GM10248 (cell line): ENCODE measurements around the gene PITX2.

Experiments
- CTCF ChIA-PET: fragments of 300-600 bp; sonication (Branson Sonifier 250); formaldehyde crosslinking; extraction: SDS; loops from one replicate; lab custom pipeline; 2021; ENCODE audit warnings: antibody characterized with exemption; lab: Yijun Ruan, JAX
- POLR2A ChIA-PET: fragments of 350-650 bp; sonication (Branson Sonifier 250); formaldehyde crosslinking; extraction: SDS; loops from one replicate; lab custom pipeline; 2020; ENCODE audit warnings: antibody characterized with exemption; lab: Yijun Ruan, JAX
- DNase-seq: peaks from one replicate; pipeline ENCODE4 v3.0.0; 2012; ENCODE audit errors: extremely low spot score
- TF ChIP-seq, protein P1 (sequence below): IDR thresholded peaks from 2 replicates; pipeline ENCODE4 v1.5.1; 2012; ENCODE audit warnings: mild to moderate bottlenecking, low read depth; ENCODE audit errors: extremely low read depth, missing control alignments, control extremely low read depth

PITX2 gene

DNA sequence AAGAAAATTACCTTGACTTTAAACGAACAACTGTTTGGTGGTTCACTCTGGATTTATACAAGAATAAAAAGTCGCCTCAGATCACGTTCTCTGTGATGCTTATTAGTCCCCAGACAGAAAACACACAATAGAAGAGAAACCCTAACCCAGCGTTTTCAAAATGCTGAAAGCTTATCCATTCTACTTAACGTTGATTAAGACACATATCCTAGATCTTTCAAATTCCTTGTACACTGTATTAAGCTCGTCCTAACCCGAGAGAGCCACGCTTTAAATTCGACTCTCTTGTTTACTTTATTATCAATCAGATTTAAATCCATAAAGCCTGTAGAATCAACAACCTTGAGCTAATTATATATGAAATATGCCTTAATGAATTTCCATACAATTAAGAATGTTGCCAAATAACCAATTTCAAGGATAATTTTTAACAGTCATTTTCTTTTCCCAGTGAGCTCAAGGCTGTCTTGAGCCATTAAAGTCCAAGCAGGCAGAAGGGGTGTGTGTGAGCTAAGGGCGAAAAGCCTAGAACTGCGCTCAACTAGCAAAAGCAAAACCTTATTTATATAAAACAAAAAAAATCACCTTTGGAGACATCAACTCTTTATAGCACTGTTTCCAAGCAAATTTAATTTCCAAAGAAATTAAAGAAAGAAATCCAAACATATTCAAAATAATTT is 981 bp upstream of the PITX2 start:
- ChIA-PET POLR2A (no interaction called here), CTCF (interaction anchor here (0.9 to 1.5 kb wide), 4 partner anchors 8 to 16 kb away, joined by 3 to 6 read pairs (median 4); no protein-coding TSS in a partner anchor)
- TF ChIP-seq, protein P1, sequence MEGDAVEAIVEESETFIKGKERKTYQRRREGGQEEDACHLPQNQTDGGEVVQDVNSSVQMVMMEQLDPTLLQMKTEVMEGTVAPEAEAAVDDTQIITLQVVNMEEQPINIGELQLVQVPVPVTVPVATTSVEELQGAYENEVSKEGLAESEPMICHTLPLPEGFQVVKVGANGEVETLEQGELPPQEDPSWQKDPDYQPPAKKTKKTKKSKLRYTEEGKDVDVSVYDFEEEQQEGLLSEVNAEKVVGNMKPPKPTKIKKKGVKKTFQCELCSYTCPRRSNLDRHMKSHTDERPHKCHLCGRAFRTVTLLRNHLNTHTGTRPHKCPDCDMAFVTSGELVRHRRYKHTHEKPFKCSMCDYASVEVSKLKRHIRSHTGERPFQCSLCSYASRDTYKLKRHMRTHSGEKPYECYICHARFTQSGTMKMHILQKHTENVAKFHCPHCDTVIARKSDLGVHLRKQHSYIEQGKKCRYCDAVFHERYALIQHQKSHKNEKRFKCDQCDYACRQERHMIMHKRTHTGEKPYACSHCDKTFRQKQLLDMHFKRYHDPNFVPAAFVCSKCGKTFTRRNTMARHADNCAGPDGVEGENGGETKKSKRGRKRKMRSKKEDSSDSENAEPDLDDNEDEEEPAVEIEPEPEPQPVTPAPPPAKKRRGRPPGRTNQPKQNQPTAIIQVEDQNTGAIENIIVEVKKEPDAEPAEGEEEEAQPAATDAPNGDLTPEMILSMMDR = no peak

DNA sequence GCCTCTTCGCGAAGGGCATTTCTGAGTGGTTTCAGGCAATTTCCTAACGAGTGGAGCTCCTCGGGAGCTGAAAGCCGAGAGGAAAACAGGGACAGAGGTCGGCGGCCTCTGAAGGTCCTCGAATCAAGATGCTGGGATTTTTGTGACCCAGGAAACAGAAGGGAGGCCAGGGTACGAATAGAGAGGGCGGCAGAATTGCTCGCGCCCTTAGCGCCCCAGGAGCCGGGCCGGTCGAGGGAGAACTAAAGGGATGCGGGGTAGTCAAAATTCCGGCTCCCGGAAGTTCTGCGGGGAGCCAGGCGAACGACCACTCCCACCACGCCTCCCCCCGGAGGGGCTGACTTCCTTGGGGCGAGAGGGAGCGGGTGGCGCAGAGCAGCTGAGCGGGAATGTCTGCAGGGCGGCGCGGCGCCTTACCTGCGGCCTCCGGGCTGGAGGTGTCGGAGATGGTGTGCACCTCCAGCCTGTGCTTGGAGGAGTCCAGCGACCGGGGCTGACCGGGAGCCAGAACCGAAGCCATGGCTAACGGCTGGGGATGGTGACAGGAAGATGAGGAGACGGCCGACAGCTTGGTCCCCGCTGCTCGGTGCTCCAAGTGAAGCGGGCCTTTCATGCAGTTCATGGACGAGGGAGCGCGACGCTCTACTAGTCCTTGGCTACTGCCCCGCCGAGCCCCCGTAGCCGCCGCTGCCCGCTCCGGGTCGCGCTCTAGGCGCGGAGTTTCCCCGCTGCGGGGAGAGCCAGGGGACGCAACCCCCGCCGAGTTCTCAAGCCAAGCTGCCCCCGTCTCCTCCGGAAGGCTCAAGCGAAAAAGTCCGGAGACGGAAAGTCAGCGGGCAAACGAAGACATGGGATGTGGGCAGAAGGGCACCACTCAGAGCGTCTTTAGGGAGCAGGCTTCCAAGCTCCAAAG is 782 bp downstream of the PITX2 start:
- ChIA-PET CTCF (no interaction called here), POLR2A (no interaction called here)
- no peak for DNase-seq
- TF ChIP-seq, protein P1 = no peak

More for the DNA sequence above, 981 bp upstream of the PITX2 start:
- DNase-seq = no peak

DNA sequence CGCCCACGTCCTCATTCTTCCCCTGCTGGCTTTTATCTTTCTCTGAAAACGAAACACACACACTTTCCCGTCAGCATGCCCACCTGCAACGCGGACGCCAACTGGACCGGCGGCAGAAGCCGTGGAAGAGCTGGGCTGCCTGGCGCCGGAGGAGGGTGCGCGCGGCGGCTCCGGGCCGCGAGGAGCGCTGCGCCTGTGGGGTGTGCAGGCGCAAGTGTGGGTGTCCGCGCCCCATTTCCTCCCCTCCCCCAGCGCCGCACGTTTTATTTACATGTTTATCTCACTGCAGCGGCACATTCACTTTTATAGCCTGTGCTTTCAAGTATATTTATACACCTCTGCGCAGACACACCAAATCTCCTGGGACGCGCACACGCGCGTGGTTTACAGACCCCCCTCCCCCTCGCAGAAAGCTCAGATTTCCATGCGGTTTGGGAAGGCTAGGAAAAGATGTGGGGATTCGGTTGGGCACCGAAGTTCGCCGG is 1.5 kb downstream of the PITX2 start:
- DNase-seq = no peak
- ChIA-PET CTCF (no interaction called here), POLR2A (no interaction called here)
- TF ChIP-seq, protein P1 = no peak

DNA sequence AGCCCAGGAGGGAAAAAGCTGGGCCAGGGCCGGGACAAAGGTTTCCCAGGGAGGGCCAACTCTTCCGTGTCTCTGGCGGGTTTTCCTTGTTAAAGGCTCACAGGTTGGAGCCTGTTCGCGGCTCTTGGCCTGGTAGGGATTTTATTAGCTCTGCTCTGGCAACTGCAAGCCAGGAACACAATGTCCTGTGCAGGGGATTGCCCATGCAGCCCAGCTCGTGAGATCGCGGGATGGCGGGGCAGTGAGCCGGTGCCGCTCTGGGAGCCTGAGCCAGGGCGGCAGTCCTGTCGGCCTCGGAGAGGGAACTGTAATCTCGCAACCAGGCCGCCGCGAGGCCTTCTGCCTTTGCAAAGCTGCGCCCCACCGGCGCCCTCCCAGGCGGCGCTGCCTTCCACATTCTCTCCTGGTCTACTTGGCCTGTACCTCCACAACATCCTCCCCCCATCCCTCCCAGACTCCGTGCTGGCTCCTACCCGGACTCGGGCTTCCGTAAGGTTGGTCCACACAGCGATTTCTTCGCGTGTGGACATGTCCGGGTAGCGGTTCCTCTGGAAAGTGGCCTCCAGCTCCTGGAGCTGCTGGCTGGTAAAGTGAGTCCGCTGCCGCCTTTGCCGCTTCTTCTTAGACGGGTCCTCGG is 2.1 kb downstream of the PITX2 start:
- ChIA-PET CTCF (no interaction called here), POLR2A (no interaction called here)
- TF ChIP-seq, protein P1 = no peak
- DNase-seq = no peak

DNA sequence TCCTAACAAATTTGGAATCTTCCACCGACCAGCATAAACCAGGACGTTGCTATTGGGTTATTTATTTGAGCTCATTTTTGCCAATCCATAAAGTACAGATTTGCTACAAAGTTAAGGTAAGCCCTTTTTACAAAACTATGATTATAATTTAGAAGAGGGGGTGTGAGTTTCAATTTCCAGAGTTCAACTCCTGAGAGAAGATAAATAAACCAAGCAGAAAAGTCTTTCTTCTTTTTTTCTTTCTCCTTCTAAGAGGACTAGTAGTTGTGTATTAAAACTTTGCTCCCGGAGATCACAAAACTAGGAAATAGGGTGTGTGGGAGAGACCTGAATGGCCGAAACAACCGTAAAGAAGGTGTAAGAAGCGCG is 2.6 kb downstream of the PITX2 start:
- POLR2A ChIA-PET = no interaction called here
- DNase-seq = no peak
- TF ChIP-seq, protein P1 = no peak
- CTCF ChIA-PET = no interaction called here
